ENCODE data around the gene RBBP8.

The RBBP8 gene

GRCh38 chr18:23063502-23063901 is 130.4 kb downstream of the RBBP8 start:
- DNase-seq (ENCODE audit: low spot score), result no peak

- no peak for DNase-seq (ENCODE audit: low spot score)
Observed at GRCh38 chr18:23065234-23065806, 132.2 kb downstream of the RBBP8 start.

DNA sequence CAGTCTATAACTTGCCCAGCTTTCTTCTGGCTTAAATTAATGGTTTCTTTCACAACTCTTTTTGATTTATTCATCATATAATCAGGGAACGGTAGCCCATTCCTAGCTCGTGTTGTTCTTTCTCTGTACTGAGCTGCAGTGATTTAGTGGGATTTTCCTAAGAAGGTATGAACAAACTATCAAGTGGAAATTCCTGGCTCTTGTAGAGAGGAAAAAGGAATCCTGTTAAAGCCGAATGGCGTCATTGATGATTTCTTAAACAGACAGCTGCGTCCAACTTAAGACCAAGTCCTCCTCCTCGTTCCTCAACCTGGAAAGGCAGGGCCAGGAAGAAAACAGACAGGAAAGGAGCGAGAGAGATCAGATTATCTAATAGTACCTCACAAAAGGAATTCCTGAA is 132.9 kb downstream of the RBBP8 start:
- DNase-seq (ENCODE audit: low spot score), result no peak

- no peak for DNase-seq (ENCODE audit: low spot score)
Observed at GRCh38 chr18:23066504-23067039, 133.4 kb downstream of the RBBP8 start.

DNA sequence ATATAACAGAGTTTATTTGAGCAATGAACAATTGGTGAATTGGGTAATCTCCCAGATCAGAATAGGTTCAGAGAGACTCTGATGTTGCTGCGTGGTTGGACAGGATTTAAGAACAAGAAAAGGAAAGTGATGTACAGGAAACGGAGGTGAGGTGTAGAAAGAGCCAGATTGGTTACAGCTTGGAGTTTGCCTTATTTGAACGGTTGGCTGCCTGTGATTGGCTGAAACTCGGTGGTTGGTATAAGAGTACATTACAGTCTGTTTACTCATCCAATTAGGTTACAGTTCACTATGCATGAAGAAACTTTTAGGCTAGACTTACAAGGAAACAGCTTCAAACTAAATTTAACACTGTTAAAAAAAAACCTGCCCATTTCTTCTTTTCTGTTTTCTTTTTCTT is 134.1 kb downstream of the RBBP8 start:
- no peak for DNase-seq (ENCODE audit: low spot score)

- no peak for DNase-seq (ENCODE audit: low spot score)
Observed at GRCh38 chr18:23068011-23068410, 134.9 kb downstream of the RBBP8 start.

GRCh38 chr18:23068570-23069310 is 135.6 kb downstream of the RBBP8 start:
- no peak for DNase-seq (ENCODE audit: low spot score)

DNA sequence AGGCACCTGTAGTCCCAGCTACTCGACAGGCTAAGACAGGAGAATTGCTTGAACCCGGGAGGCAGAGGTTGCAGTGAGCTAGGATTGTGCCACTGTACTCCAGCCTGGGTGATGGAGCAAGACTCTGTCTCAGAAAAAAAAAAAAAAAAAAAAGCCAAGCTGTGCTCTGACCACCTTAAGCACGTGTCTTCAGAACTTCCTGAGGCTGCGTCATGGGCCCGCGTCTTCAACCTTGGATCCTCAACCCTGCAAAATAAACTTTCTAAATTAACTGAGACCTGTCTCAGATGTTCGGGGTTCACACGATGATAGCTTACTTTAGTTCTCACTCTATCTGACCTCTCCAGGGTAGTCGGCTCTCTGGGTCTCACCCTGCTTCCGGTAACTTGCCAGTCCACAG is 136.4 kb downstream of the RBBP8 start:
- DNase-seq (ENCODE audit: low spot score), result no peak

- DNase-seq (ENCODE audit: low spot score), result no peak
Observed at GRCh38 chr18:23069898-23070297, 136.8 kb downstream of the RBBP8 start.

DNA sequence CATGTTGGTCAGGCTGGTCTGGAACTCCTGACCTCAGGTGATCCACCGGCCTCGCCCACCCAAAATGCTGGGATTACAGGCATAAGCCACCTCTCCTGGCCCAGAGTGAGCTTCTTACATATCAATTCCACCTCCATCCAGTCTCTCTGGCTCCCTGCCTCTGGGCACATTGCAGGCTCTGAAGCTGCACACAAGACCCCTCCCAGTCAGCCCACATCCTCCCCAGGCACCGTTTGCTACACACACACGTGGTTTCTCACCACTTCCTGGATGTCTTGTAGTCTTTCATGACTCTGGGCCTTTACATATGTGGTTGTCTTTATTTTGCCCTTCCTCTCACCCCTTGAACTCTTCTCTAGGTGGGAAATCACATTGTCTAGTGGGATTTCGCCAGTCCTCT is 138.2 kb downstream of the RBBP8 start:
- no peak for DNase-seq (ENCODE audit: low spot score)

- no peak for DNase-seq (ENCODE audit: low spot score)
Observed at GRCh38 chr18:23072079-23072478, 139.0 kb downstream of the RBBP8 start.

DNA sequence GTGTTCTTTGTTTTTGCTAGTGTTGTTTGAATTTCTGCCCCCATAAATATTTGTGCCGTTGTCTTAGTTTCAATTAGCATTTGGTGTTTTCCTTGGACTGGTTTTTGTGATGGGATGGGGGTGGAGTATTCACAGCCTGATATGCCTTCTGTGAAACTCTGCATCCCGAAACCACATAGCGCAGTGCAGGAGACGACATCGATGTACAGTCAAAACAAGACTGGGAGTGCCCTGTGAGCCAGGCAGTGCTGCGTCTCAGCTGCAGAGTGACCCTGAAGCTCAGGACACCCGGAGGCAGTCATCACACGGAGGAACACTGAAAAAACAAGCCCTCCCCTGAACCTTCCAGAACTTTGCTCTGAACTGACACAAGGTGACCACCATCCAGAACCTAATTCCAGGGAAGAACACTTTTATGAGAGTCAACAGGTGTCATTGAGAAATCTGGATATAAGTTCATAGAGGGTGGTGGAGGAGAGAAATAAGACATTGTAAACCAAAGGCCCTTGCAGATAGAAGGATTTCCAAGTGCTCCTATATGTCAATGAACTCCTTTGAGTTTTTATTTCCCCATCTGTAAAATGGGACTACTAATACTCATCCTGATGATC is 141.0 kb downstream of the RBBP8 start:
- DNase-seq (ENCODE audit: low spot score), result no peak
